ENCODE measurements around the gene MAGEE2.
"Not testable (repeated sequence)": the region's sequence is repeated elsewhere in the genome, so short reads cannot be mapped to it uniquely, and the experiment has no call there.

The MAGEE2 gene

GRCh38 chrX:75784680-75785491 lies at the start of gene MAGEE2:
TSS of gene MAGEE2 (minus strand) at chrX:75785254. CDS start at chrX:75785051, 203 bp downstream.
- no peaks in the 10 kb centered on the region for H3K4me1 ChIP-seq (ENCODE audit: control insufficient read depth, insufficient read depth, low read length)
- no peaks in the 10 kb centered on the region for H3K9me3 ChIP-seq (ENCODE audit: control insufficient read depth, low read length)
- no peak within 1 kb of the TSS for H3K4me3 ChIP-seq (ENCODE audit: low read length)
- H3K27me3 ChIP-seq (ENCODE audit: control insufficient read depth, insufficient read depth, low read length): no peaks in the 10 kb centered on the region
- H3K9ac ChIP-seq (ENCODE audit: low read length): no peak within 1 kb of the TSS
- no peaks in the 10 kb centered on the region for H3K36me3 ChIP-seq (ENCODE audit: control insufficient read depth, insufficient read depth, low read length)

DNA sequence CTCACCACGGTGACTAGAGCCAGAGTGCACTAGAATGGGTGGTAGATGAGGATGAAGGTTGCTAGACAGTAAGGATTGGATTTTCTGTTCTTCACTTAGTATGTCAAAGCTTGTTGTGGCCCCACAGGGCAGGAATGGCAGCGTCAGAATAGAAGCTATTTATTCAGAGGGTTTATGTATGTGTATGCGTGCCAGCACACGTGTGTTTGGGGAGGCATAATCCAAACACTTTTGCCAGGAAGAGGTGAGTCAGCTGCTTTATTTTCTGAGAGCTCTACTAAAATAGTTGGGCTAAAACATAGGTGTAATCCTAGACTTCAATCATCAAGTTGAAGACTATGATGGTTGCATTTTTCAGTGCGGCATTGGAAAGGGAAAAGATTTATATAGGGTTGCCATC lies 1.2 kb upstream of the MAGEE2 start:
- Histone ChIP-seq H3K4me1 (ENCODE audit: control insufficient read depth, insufficient read depth, low read length) (no peaks in the 10 kb centered on the region), H3K4me3 (ENCODE audit: low read length) (no peak overlapping the region), H3K9ac (ENCODE audit: low read length) (no peak overlapping the region), H3K27me3 (ENCODE audit: control insufficient read depth, insufficient read depth, low read length) (no peaks in the 10 kb centered on the region), H3K9me3 (ENCODE audit: control insufficient read depth, low read length) (no peaks in the 10 kb centered on the region), H3K36me3 (ENCODE audit: control insufficient read depth, insufficient read depth, low read length) (no peaks in the 10 kb centered on the region)

DNA sequence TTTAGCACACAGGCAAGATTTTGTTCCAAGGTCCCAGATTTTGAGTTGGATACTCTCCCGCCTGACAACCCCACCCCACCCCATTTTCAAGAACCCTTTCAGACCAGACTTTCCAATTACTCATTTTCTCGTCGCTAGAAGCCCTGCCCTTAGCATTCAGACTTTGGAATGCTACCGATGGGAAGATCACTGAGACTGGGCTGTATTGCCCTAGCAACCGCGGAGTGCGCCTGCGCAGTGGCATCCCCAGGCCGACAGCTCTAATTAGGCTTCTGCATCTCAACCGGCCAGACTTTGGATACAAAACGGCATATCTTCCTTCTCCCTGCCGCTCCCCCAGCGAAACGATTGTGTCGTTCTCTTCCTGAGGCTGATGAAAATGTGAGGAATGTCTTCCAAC lies 3.4 kb downstream of the MAGEE2 start:
- no peaks in the 10 kb centered on the region for H3K4me1 ChIP-seq (ENCODE audit: control insufficient read depth, insufficient read depth, low read length)
- no peaks in the 10 kb centered on the region for H3K9me3 ChIP-seq (ENCODE audit: control insufficient read depth, low read length)
- no peaks in the 10 kb centered on the region for H3K36me3 ChIP-seq (ENCODE audit: control insufficient read depth, insufficient read depth, low read length)
- H3K9ac ChIP-seq (ENCODE audit: low read length): no peak overlapping the region
- no peaks in the 10 kb centered on the region for H3K27me3 ChIP-seq (ENCODE audit: control insufficient read depth, insufficient read depth, low read length)
- no peak overlapping the region for H3K4me3 ChIP-seq (ENCODE audit: low read length)

DNA sequence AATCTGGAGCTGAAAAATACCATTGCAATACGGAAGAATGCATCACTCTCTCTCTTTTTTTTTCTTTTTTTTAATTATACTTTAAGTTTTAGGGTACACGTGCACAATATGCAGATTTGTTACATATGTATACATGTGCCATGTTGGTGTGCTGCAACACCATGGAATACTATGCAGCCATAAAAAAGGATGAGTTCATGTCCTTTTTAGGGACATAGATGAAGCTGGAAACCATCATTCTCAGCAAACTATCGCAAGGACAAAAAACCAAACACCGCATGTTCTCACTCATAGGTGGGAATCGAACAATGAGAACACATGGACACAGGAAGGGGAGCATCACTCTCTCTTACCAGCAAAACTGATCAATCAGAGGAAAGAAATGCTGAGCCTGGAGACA lies 17.0 kb downstream of the MAGEE2 start:
- not testable (repeated sequence) for H3K9me3 ChIP-seq (ENCODE audit: control insufficient read depth, low read length); H3K4me3 ChIP-seq (ENCODE audit: low read length); H3K4me1 ChIP-seq (ENCODE audit: control insufficient read depth, insufficient read depth, low read length); H3K36me3 ChIP-seq (ENCODE audit: control insufficient read depth, insufficient read depth, low read length); H3K9ac ChIP-seq (ENCODE audit: low read length); H3K27me3 ChIP-seq (ENCODE audit: control insufficient read depth, insufficient read depth, low read length)

GRCh38 chrX:75748431-75748830 lies 36.6 kb downstream of the MAGEE2 start:
- no peak overlapping the region for H3K9ac ChIP-seq (ENCODE audit: low read length)
- no peaks in the 10 kb centered on the region for H3K4me1 ChIP-seq (ENCODE audit: control insufficient read depth, insufficient read depth, low read length)
- H3K9me3 ChIP-seq (ENCODE audit: control insufficient read depth, low read length): no peaks in the 10 kb centered on the region
- no peaks in the 10 kb centered on the region for H3K27me3 ChIP-seq (ENCODE audit: control insufficient read depth, insufficient read depth, low read length)
- no peaks in the 10 kb centered on the region for H3K36me3 ChIP-seq (ENCODE audit: control insufficient read depth, insufficient read depth, low read length)
- H3K4me3 ChIP-seq (ENCODE audit: low read length): no peak overlapping the region

DNA sequence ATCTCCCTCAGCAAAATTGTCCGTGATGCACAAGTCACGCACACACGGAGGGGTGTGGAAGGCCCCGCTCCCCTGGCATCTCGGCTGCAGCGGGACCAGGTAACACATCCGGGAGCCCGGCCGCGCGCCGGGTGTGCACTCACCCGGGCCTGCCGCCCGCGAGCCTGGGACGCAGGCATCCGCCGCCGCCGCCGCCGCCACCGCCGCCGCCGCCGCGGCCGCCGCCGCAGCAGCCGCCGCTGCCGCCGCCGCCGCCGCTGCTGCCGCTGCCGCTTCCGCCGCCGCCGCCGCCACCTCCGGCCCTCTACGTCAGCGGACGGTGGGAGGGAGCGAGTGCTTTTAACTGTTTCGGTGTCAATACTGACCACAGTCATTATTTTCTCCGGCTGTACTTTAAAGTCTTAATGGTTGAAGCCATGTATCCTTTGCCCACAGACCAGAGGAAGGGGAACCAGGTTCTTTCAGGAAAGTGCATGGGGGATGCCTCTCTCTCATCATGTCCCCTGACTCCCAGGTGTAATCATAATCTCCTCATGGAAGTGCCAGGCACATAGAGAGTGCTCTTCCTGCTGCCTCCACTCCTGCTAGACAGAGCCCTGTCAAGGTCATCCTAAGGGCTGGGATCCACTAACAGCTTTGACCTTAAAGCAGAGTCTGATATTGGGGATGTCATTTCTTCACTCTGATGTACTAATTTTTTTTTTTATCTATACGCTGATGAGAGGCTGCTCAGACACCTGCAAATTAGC lies 38.0 kb downstream of the MAGEE2 start:
- no peak overlapping the region for H3K9ac ChIP-seq (ENCODE audit: low read length)

More for the DNA sequence above, 38.0 kb downstream of the MAGEE2 start:
- no peak overlapping the region for H3K4me3 ChIP-seq (ENCODE audit: low read length)
- H3K36me3 ChIP-seq (ENCODE audit: control insufficient read depth, insufficient read depth, low read length): no peaks in the 10 kb centered on the region
- no peaks in the 10 kb centered on the region for H3K27me3 ChIP-seq (ENCODE audit: control insufficient read depth, insufficient read depth, low read length)
- H3K9me3 ChIP-seq (ENCODE audit: control insufficient read depth, low read length): no peaks in the 10 kb centered on the region
- H3K4me1 ChIP-seq (ENCODE audit: control insufficient read depth, insufficient read depth, low read length): no peaks in the 10 kb centered on the region

Data from mucosa of stomach (tissue), 1 donor.